ENCODE results near the gene KRT6A.

KRT6A gene

GRCh38 chr12:52525661-52526499 lies 32.8 kb upstream of the KRT6A start:
- H3K36me3 ChIP-seq (ENCODE audit: control insufficient read depth, low read length): no peaks in the 10 kb centered on the region
- no peaks in the 10 kb centered on the region for H3F3A ChIP-seq (ENCODE audit: control insufficient read depth, insufficient read depth)
- no peak overlapping the region for H3K4me2 ChIP-seq (ENCODE audit: low read length)
- H3K4me1 ChIP-seq (ENCODE audit: control insufficient read depth, low read length): no peaks in the 10 kb centered on the region
- H3K9me3 ChIP-seq (ENCODE audit: control insufficient read depth, insufficient read depth, low read length): no peaks in the 10 kb centered on the region
- no peaks in the 10 kb centered on the region for H4K20me1 ChIP-seq (ENCODE audit: control insufficient read depth, insufficient read depth, low read depth, low read length)
- no peak overlapping the region for H3K4me3 ChIP-seq (ENCODE audit: low read length)
- H3K27ac ChIP-seq (ENCODE audit: low read depth, low read length): no peak overlapping the region
- H3K27me3 ChIP-seq (ENCODE audit: control insufficient read depth, low read length): no peaks in the 10 kb centered on the region
- no peaks in the 10 kb centered on the region for H3K9me2 ChIP-seq (replicated peaks; ENCODE audit: control insufficient read depth, low read length)
- TF ChIP-seq EZH2phosphoT487 (IDR thresholded peaks at IDR 0.05; ENCODE audit: borderline replicate concordance, low read length): no peak
- TF ChIP-seq CTCF (IDR thresholded peaks at IDR 0.05; ENCODE audit: low read depth, low read length, poor library complexity, severe bottlenecking): no peak
- H3K79me2 ChIP-seq (ENCODE audit: control insufficient read depth, low read length): no peaks in the 10 kb centered on the region

- no peak overlapping the region for H3K4me2 ChIP-seq (ENCODE audit: low read length)
- TF ChIP-seq CTCF (IDR thresholded peaks at IDR 0.05; ENCODE audit: low read depth, low read length, poor library complexity, severe bottlenecking) (no peak), EZH2phosphoT487 (IDR thresholded peaks at IDR 0.05; ENCODE audit: borderline replicate concordance, low read length) (no peak)
- H4K20me1 ChIP-seq (ENCODE audit: control insufficient read depth, insufficient read depth, low read depth, low read length): no peaks in the 10 kb centered on the region
- H3K79me2 ChIP-seq (ENCODE audit: control insufficient read depth, low read length): no peaks in the 10 kb centered on the region
- H3K27me3 ChIP-seq (ENCODE audit: control insufficient read depth, low read length): no peaks in the 10 kb centered on the region
- H3K9me3 ChIP-seq (ENCODE audit: control insufficient read depth, insufficient read depth, low read length): no peaks in the 10 kb centered on the region
- H3K27ac ChIP-seq (ENCODE audit: low read depth, low read length): no peak overlapping the region
- H3F3A ChIP-seq (ENCODE audit: control insufficient read depth, insufficient read depth): no peaks in the 10 kb centered on the region
- H3K9me2 ChIP-seq (replicated peaks; ENCODE audit: control insufficient read depth, low read length): no peaks in the 10 kb centered on the region
- no peak overlapping the region for H3K4me3 ChIP-seq (ENCODE audit: low read length)
- H3K36me3 ChIP-seq (ENCODE audit: control insufficient read depth, low read length): no peaks in the 10 kb centered on the region
- H3K4me1 ChIP-seq (ENCODE audit: control insufficient read depth, low read length): no peaks in the 10 kb centered on the region
Observed at GRCh38 chr12:52524898-52525591, 32.0 kb upstream of the KRT6A start.

- no peaks in the 10 kb centered on the region for H3K27me3 ChIP-seq (ENCODE audit: control insufficient read depth, low read length)
- H3F3A ChIP-seq (ENCODE audit: control insufficient read depth, insufficient read depth): no peaks in the 10 kb centered on the region
- no peak overlapping the region for H3K27ac ChIP-seq (ENCODE audit: low read depth, low read length)
- no peak overlapping the region for H3K4me2 ChIP-seq (ENCODE audit: low read length)
- H3K79me2 ChIP-seq (ENCODE audit: control insufficient read depth, low read length): no peaks in the 10 kb centered on the region
- H3K9me2 ChIP-seq (replicated peaks; ENCODE audit: control insufficient read depth, low read length): no peaks in the 10 kb centered on the region
- no peaks in the 10 kb centered on the region for H3K9me3 ChIP-seq (ENCODE audit: control insufficient read depth, insufficient read depth, low read length)
- H3K36me3 ChIP-seq (ENCODE audit: control insufficient read depth, low read length): no peaks in the 10 kb centered on the region
- TF ChIP-seq EZH2phosphoT487 (IDR thresholded peaks at IDR 0.05; ENCODE audit: borderline replicate concordance, low read length) (no peak), CTCF (IDR thresholded peaks at IDR 0.05; ENCODE audit: low read depth, low read length, poor library complexity, severe bottlenecking) (no peak)
- H3K4me3 ChIP-seq (ENCODE audit: low read length): no peak overlapping the region
- no peaks in the 10 kb centered on the region for H3K4me1 ChIP-seq (ENCODE audit: control insufficient read depth, low read length)
- H4K20me1 ChIP-seq (ENCODE audit: control insufficient read depth, insufficient read depth, low read depth, low read length): no peaks in the 10 kb centered on the region
Observed at GRCh38 chr12:52524241-52524897, 31.3 kb upstream of the KRT6A start.
